T-helper 2 cell treated with Interferon-gamma antibody and Interleukin-4, amounts not matched to agents 100 ng/mL and 5 ng/mL, for 36 hours (primary cell): ENCODE data around the gene ACOT7. TPM values are rescaled to one million over a fixed set of nuclear protein-coding genes. Genes with fewer than 3 reads are reported as not detected.
"Not testable (repeated sequence)": the region's sequence is repeated elsewhere in the genome, so short reads cannot be mapped to it uniquely, and the experiment has no call there.

Experiments used
- intact Hi-C: fragments of 100-400 bp; cut with micrococcal nuclease; formaldehyde crosslinking; loops from one replicate; pipeline ENCODE4 v1.15.1; 2023
- total RNA-seq: library from RNA; stranded (reverse); gene quantifications from 2 replicates; pipeline ENCODE4 v1.2.3, GENCODE V29; 2022

The ACOT7 gene
- total RNA-seq, 1 donor from 2014 or later, result 95.3 TPM

- intact Hi-C loops, result loop anchor here (10.0 kb wide), 1 partner anchor 364 kb away; the partner anchor contains the start of gene KLHL21
Measured at GRCh38 chr1:6241107-6241886, 152.3 kb downstream of the ACOT7 start.

GRCh38 chr1:6239950-6240768 lies 153.4 kb downstream of the ACOT7 start:
- intact Hi-C loops, result loop anchor here (10.0 kb wide), 1 partner anchor 365 kb away; the partner anchor contains the start of gene KLHL21

GRCh38 chr1:6239213-6239752 lies 154.3 kb downstream of the ACOT7 start:
- intact Hi-C loops, result no loop called here

GRCh38 chr1:6237093-6237492 lies 156.5 kb downstream of the ACOT7 start:
- intact Hi-C loops, result no loop called here

- intact Hi-C loops, result loop anchor here (1.0 kb wide), 2 partner anchors 29 to 36 kb away; partner anchors contain the start of genes RNF207 and RPL22
Measured at GRCh38 chr1:6235296-6235677, 158.3 kb downstream of the ACOT7 start.

- intact Hi-C loops, result loop anchor here (1.0 kb wide), 2 partner anchors 28 to 35 kb away; partner anchors contain the start of genes RNF207 and RPL22
Measured at GRCh38 chr1:6234502-6235295, 158.9 kb downstream of the ACOT7 start.

GRCh38 chr1:6233376-6233775 lies 160.2 kb downstream of the ACOT7 start:
- intact Hi-C loops, result no loop called here

- intact Hi-C loops, result no loop called here
Measured at GRCh38 chr1:6225651-6226050, 167.9 kb downstream of the ACOT7 start.

GRCh38 chr1:6224718-6225117 lies 168.8 kb downstream of the ACOT7 start:
- intact Hi-C loops, result no loop called here

GRCh38 chr1:6223617-6224016 lies 169.9 kb downstream of the ACOT7 start:
- intact Hi-C loops, result no loop called here

- intact Hi-C loops, result no loop called here
Measured at GRCh38 chr1:6222636-6223035, 170.9 kb downstream of the ACOT7 start.

GRCh38 chr1:6221210-6221784 lies 172.3 kb downstream of the ACOT7 start:
- intact Hi-C loops, result no loop called here

- intact Hi-C loops, result no loop called here
Measured at GRCh38 chr1:6220236-6220635, 173.3 kb downstream of the ACOT7 start.

- intact Hi-C loops, result not testable (repeated sequence)
Measured at GRCh38 chr1:6219641-6220040, 173.9 kb downstream of the ACOT7 start.

- intact Hi-C loops, result no loop called here
Measured at GRCh38 chr1:6218375-6219164, 175.0 kb downstream of the ACOT7 start.

Other genes with a start within 250 kb of the ACOT7 start
- gene CHD5, start 213.4 kb downstream of the ACOT7 start, total RNA-seq, result 4.5 and 5.3 TPM in 2 replicates
- 435 and 464 TPM in 2 replicates for gene RPL22, start 194.2 kb downstream of the ACOT7 start, total RNA-seq
- 36.3 and 38.1 TPM in 2 replicates for gene RNF207, start 187.6 kb downstream of the ACOT7 start, total RNA-seq
- gene ICMT, start 157.8 kb downstream of the ACOT7 start, total RNA-seq, result 60.9 and 64.4 TPM in 2 replicates
- not detected in 2 replicates for gene HES3, start 149.6 kb downstream of the ACOT7 start, total RNA-seq
- gene GPR153, start 132.7 kb downstream of the ACOT7 start, total RNA-seq, result 0.50 and 0.57 TPM in 2 replicates
- gene HES2, start 26.2 kb upstream of the ACOT7 start, total RNA-seq, result 0.89 and 0.93 TPM in 2 replicates
- 1.1 and 1.8 TPM in 2 replicates for gene ESPN, start 31.0 kb upstream of the ACOT7 start, total RNA-seq
- gene TNFRSF25, start 72.4 kb upstream of the ACOT7 start, total RNA-seq, result 95.0 and 104 TPM in 2 replicates
- gene PLEKHG5, start 97.9 kb upstream of the ACOT7 start, total RNA-seq, result 1.4 TPM in 2 replicates
- 54.0 and 58.5 TPM in 2 replicates for gene NOL9, start 160.7 kb upstream of the ACOT7 start, total RNA-seq
- not detected in 2 replicates for gene TAS1R1, start 161.5 kb upstream of the ACOT7 start, total RNA-seq
- 29.8 and 32.9 TPM in 2 replicates for gene ZBTB48, start 186.2 kb upstream of the ACOT7 start, total RNA-seq
- gene KLHL21, start 209.1 kb upstream of the ACOT7 start, total RNA-seq, result 20.7 and 22.0 TPM in 2 replicates
- 16.1 and 16.3 TPM in 2 replicates for gene PHF13, start 220.0 kb upstream of the ACOT7 start, total RNA-seq
- gene THAP3, start 231.1 kb upstream of the ACOT7 start, total RNA-seq, result 17.1 and 19.4 TPM in 2 replicates